Prostate gland (tissue), 2 donors: ENCODE data around the gene FHL3. TPM values are rescaled to one million over a fixed set of nuclear protein-coding genes. Genes with fewer than 3 reads are reported as not detected.
A peak's percentile ranks its signal among the peaks of the same experiment; 100 is the strongest.

Source experiments
- DNase-seq: peaks from one replicate; pipeline ENCODE4 v3.0.0-alpha.2; 2019; ENCODE audit warnings: low spot score
- H3K27ac ChIP-seq, 2 donors: fragments of 200-600 bp; sonication (generic); 2 replicates each; pipeline ENCODE4 v1.5.1; 2017 to 2019
- H3K27me3 ChIP-seq: fragments of 200-600 bp; sonication (generic); replicated peaks from 2 replicates; pipeline ENCODE4 v1.5.1; 2019; ENCODE audit not compliant: insufficient read depth
- H3K36me3 ChIP-seq, 2 donors: fragments of 200-600 bp; sonication (generic); 1 replicate in 1 of 2; 2 replicates in 1 of 2; pipeline versions ENCODE4 v1.5.1 to v1.8.1; 2017 to 2019
- H3K4me1 ChIP-seq: fragments of 200-600 bp; sonication (generic); replicated peaks from 2 replicates; pipeline ENCODE4 v1.5.1; 2019
- H3K4me3 ChIP-seq, 2 donors: fragments of 200-600 bp; sonication (generic); 2 replicates each; pipeline ENCODE4 v1.5.1; 2017 to 2019
- H3K9me3 ChIP-seq: fragments of 200-600 bp; sonication (generic); 2 replicates; pipeline ENCODE4 v1.5.1; 2017
- CTCF ChIP-seq, 4 experiments: fragments of 200-600 bp in 2 of 4; fragments of 450-650 bp in 2 of 4; sonication (generic) in 2 of 4; IDR thresholded peaks; 1 replicate in 3 of 4; 2 replicates in 1 of 4; pipeline ENCODE4 v1.5.1; 2016 to 2019; ENCODE audit warnings: antibody characterized with exemption in 4 of 4, mild to moderate bottlenecking in 2 of 4, moderate library complexity in 2 of 4
- POLR2A ChIP-seq: fragments of 450-650 bp; IDR thresholded peaks from one replicate; pipeline ENCODE4 v1.6.1; 2016; ENCODE audit warnings: antibody characterized with exemption, mild to moderate bottlenecking
- POLR2AphosphoS5 ChIP-seq: sonication (generic); formaldehyde crosslinking; IDR thresholded peaks from one replicate; pipeline ENCODE4 v1.6.1; 2017; ENCODE audit warnings: antibody characterized with exemption
- WGBS: methylation state at CpG from one replicate; pipeline ENCODE4 v1.1.5; 2018; 5-methylcytosine and 5-hydroxymethylcytosine counted together
- intact Hi-C: fragments of 100-400 bp; cut with DNase I; formaldehyde crosslinking; loops from one replicate; pipeline ENCODE4 v1.14.2; 2022
- total RNA-seq, 2 donors: library from RNA; depleted of rRNA; stranded (reverse); fragments of >200 nt; gene quantifications; one replicate each; pipeline ENCODE4 v1.1.0, GENCODE V29; 2016

Gene FHL3
- total RNA-seq, 2 donors from 2014 or later = 14.2 to 40.6 TPM

DNA sequence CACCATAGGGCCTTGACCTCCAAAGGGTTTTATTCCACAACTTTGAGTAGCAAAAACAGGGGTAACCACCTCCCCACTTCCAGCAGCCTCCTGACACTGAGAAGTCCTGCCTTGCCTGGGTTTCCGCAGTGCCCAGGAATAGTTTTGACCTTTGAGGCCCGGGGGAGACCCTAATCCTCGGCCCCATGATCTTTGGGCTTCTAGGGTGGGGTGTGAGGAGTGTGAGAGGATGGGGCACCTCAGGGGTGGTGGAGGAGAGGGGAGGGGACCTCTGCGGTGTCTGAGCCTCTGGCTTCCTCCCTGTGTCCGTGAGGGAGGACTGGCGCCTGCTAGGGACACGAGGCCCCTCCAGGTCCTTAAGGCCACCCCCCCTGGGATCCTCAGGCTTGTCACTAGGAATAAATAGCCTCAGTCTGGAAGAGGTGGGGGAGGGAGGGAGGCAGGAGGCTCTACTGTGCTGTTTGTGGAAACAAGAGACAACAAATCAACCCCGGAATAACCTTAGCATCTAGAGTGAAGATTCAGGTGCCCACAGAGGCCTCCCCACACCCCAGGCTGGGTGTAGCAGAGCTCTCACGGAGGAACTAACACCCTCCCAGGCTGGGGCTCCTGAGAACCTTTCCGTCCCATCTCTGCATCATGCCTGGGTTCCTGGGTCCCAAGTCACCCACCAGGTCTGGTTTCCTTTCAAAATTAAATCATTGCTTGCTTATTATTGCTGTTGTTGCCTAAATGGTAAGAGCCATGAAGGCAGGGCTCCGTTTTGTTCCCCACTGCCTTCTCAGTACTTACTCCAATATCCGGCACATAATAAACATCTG lies 904 bp upstream of the FHL3 start:
- Histone ChIP-seq H3K27ac (peak overlapping the region; percentile 64 to 71), H3K27me3 (no peaks in the 10 kb centered on the region), H3K36me3 (no peaks in the 10 kb centered on the region), H3K4me1 (no peaks in the 10 kb centered on the region), H3K9me3 (no peaks in the 10 kb centered on the region), H3K4me3 (no peak overlapping the region)
- intact Hi-C loops = no loop called here
- no peak for DNase-seq
- WGBS = 67% methylated on average over 12 of the region's 12 CpGs
- TF ChIP-seq CTCF (IDR thresholded peaks at IDR 0.05) = no peak
- no peak for TF ChIP-seq POLR2AphosphoS5
- TF ChIP-seq POLR2A = no peak

DNA sequence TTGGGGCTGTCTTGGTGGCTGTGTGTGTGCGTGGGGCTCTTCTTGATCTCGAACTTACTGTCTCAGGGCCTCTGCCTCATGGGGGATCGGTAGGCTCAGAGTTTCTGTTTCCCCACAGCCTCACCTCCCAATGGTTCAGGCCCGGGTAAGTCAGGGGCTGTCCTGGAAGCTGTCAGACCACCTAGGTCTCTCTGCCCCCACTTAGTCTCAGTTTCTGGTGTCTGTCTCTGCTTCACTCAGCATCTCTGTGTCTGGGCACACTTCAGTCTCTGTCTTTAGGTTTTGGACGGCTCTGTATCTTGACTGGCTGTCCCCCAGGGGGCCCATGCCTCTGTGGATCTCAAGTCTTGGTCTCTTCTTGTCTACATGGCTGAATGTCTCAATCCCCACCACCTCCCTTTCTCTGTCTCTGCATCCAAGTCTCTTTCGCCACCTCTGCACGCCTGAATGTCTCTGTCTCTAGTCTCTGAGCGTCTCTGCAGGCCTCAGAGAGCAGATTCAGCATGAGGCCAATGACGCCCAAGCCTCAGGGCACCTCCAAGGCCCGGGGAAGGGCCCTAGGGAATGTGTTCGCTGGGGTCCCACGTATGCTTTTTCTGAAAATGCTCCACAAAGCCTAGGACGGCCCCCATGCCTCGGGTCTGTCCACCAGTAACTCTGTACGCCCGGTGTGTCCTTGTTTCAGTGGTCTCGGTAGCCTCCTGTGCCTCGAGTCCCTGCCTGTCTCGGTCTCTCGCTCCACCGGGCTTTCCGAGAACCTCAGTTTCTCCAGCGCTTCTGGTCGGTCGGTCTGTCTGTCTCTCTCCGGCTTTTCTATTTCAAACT lies 818 bp downstream of the FHL3 start:
- H3K9me3 ChIP-seq = no peaks in the 10 kb centered on the region
- DNase-seq = no peak
- no peaks in the 10 kb centered on the region for H3K4me1 ChIP-seq

GRCh38 chr1:38003261-38004250 lies 1.8 kb downstream of the FHL3 start:
- no peak for DNase-seq

More for the DNA sequence above, 818 bp downstream of the FHL3 start:
- Histone ChIP-seq H3K4me3 (peak overlapping the region; percentile 57 to 61), H3K36me3 (no peaks in the 10 kb centered on the region), H3K27me3 (no peaks in the 10 kb centered on the region), H3K27ac (peak overlapping the region; percentile 64 to 71)
- WGBS = 11% methylated on average over 26 of the region's 26 CpGs
- TF ChIP-seq POLR2A (no peak), POLR2AphosphoS5 (no peak), CTCF (IDR thresholded peaks at IDR 0.05) (no peak)
- intact Hi-C loops = no loop called here

More at GRCh38 chr1:38003261-38004250, 1.8 kb downstream of the FHL3 start:
- Histone ChIP-seq H3K9me3 (no peaks in the 10 kb centered on the region), H3K4me3 (peak overlapping the region; percentile 57 to 61), H3K27me3 (no peaks in the 10 kb centered on the region), H3K4me1 (no peaks in the 10 kb centered on the region), H3K36me3 (no peaks in the 10 kb centered on the region), H3K27ac (peak overlapping the region; percentile 64 to 71)
- no peak for TF ChIP-seq POLR2AphosphoS5
- no peak for TF ChIP-seq CTCF (IDR thresholded peaks at IDR 0.05)
- TF ChIP-seq POLR2A = no peak
- intact Hi-C loops = no loop called here
- WGBS = 71% methylated on average over 8 of the region's 8 CpGs
